Measurements from ENCODE around the gene DQX1. TPM values are rescaled to one million over a fixed set of nuclear protein-coding genes. Genes with fewer than 3 reads are reported as not detected.

The DQX1 gene
- total and polyA plus RNA-seq, 2 of the 8 experiments (the other 6 are each of a cell fraction or from before 2014, with no cell fraction given), result 0.76 to 1.1 TPM

GRCh38 chr2:74571058-74571457, 45.0 kb upstream of the DQX1 start:
- POLR2A ChIA-PET (ENCODE audit: partially characterized antibody), result interaction anchor here (1.7 kb wide), 1 partner anchor 16 kb away, joined by 5 read pairs; no protein-coding TSS in a partner anchor
- Histone ChIP-seq H3K9ac (replicated peaks in 1 of 4; ENCODE audit: extremely low read depth in 1 of 4, low read depth in 3 of 4, low read length in 3 of 4) (no peak overlapping the region), H3K79me2 (ENCODE audit: control insufficient read depth in 1 of 2, insufficient read depth in 2 of 2, low read length in 2 of 2) (no peaks in the 10 kb centered on the region), H3K4me1 (replicated peaks in 1 of 4; ENCODE audit: control insufficient read depth in 3 of 4, insufficient read depth in 4 of 4, low read length in 3 of 4) (no peaks in the 10 kb centered on the region), H3K18ac (ENCODE audit: extremely low read depth, low read length) (no peak overlapping the region), H2BK12ac (ENCODE audit: low read depth, low read length) (no peak overlapping the region), H2AK5ac (ENCODE audit: low read depth, low read length) (no peak overlapping the region), H3K27ac (ENCODE audit: low read depth, low read length) (no peak overlapping the region), H3K23me2 (ENCODE audit: low read depth, low read length) (peaks cover 4% of the 10 kb centered on the region; the same call in 1 of the 2 replicates), H2BK120ac (replicated peaks; ENCODE audit: low read depth, low read length) (no peak overlapping the region), H2BK15ac (ENCODE audit: low read length) (no peak overlapping the region), H2BK5ac (ENCODE audit: low read depth, low read length) (no peak overlapping the region), H4K5ac (ENCODE audit: insufficient read length, low read depth, low read length) (no peak overlapping the region), H3K9me3 (ENCODE audit: insufficient read depth in 2 of 2, low read depth in 1 of 2, low read length in 1 of 2) (no peaks in the 10 kb centered on the region), H3K4me3 (ENCODE audit: extremely low read depth in 1 of 4, insufficient read depth in 2 of 4, low read depth in 3 of 4, low read length in 4 of 4) (no peak overlapping the region), H3K4ac (replicated peaks; ENCODE audit: insufficient read length, low read depth, low read length) (no peak overlapping the region), H2AFZ (ENCODE audit: low read length) (no peak overlapping the region), H3K36me3 (ENCODE audit: control insufficient read depth in 2 of 4, insufficient read depth in 4 of 4, low read length in 3 of 4) (no peaks in the 10 kb centered on the region), H4K91ac (replicated peaks; ENCODE audit: insufficient read length, low read length) (no peak overlapping the region), H3K56ac (replicated peaks; ENCODE audit: insufficient read length, low read depth, low read length) (no peak overlapping the region), H4K8ac (ENCODE audit: extremely low read depth, insufficient read depth, low read length) (no peak overlapping the region), H3K27me3 (replicated peaks in 1 of 4; ENCODE audit: control insufficient read depth in 3 of 4, extremely low read depth in 1 of 4, insufficient read depth in 3 of 4, low read length in 3 of 4) (no peaks in the 10 kb centered on the region), H4K20me1 (replicated peaks in 1 of 2; ENCODE audit: control insufficient read depth in 1 of 2, insufficient read depth in 2 of 2, low read length in 2 of 2) (no peaks in the 10 kb centered on the region), H3K23ac (ENCODE audit: insufficient read length) (no peak overlapping the region), H2BK20ac (ENCODE audit: low read length) (no peak overlapping the region), H3K14ac (ENCODE audit: insufficient read length) (no peak overlapping the region), H3K79me1 (ENCODE audit: low read depth, low read length) (0 out of 2 replicates have a peak, but pooled peaks cover 2% of the 10 kb centered on the region), H3K4me2 (ENCODE audit: insufficient read depth in 1 of 2, low read depth in 2 of 2, low read length in 2 of 2) (no peak overlapping the region)
- CTCF ChIA-PET (ENCODE audit: partially characterized antibody), result interaction anchor here (1.0 to 10.0 kb wide), 8 partner anchors 12 to 88 kb away, joined by 3 to 158 read pairs (median 4); partner anchors contain the start of genes CCDC142, DQX1 and TTC31
- whole genome bisulfite sequencing, 2 experiments (ENCODE audit: extremely low coverage in 1 of 2, insufficient coverage in 1 of 2, insufficient read length in 1 of 2, insufficient replicate concordance in 2 of 2, low coverage in 1 of 2, low lambda C conversion rate in 2 of 2, missing lambda C conversion rate in 1 of 2), result 78% methylated on average over 1 of the region's 1 CpG; no CpG with 5 or more reads in 1 of the 2 experiments
- DNase-seq (ENCODE audit: low read depth in 1 of 2, low spot score in 2 of 2) (no peak), FAIRE-seq (no peak)
- no peak for TF ChIP-seq NANOG (IDR thresholded peaks at IDR 0.05; ENCODE audit: insufficient read depth, low read depth, low read length, poor library complexity, severe bottlenecking)
- no peak for TF ChIP-seq BCL11A (IDR thresholded peaks at IDR 0.05; ENCODE audit: low read depth in 2 of 2, low read length in 2 of 2)
- TF ChIP-seq POLR2AphosphoS5 (IDR thresholded peaks at IDR 0.05; ENCODE audit: low read depth, low read length), result no peak
- no peak for TF ChIP-seq JUND (IDR thresholded peaks at IDR 0.05; ENCODE audit: low read length)
- TF ChIP-seq MAFK (IDR thresholded peaks at IDR 0.05; ENCODE audit: low read depth, low read length), result no peak
- no peak for TF ChIP-seq NRF1 (IDR thresholded peaks at IDR 0.05; ENCODE audit: low read depth, low read length)
- no peak for TF ChIP-seq POLR2A (IDR thresholded peaks at IDR 0.05; ENCODE audit: control extremely low read depth in 1 of 2, low read depth in 2 of 2, low read length in 2 of 2)
- TF ChIP-seq CBX5 (IDR thresholded peaks at IDR 0.05; ENCODE audit: low read depth, low read length), result no peak
- TF ChIP-seq RFX5 (IDR thresholded peaks at IDR 0.05; ENCODE audit: borderline replicate concordance, low read depth, low read length), result no peak
- TF ChIP-seq ASH2L (IDR thresholded peaks at IDR 0.05; ENCODE audit: low read length), result no peak
- no peak for TF ChIP-seq TAF1 (IDR thresholded peaks at IDR 0.05; ENCODE audit: low read depth, low read length)
- no peak for TF ChIP-seq SIN3A (conservative IDR thresholded peaks at IDR 0.05 in 1 of 2, IDR thresholded peaks at IDR 0.05 in 1 of 2; ENCODE audit: low read depth in 1 of 2, low read length in 2 of 2)
- no peak for TF ChIP-seq CTBP2 (IDR thresholded peaks at IDR 0.05; ENCODE audit: borderline replicate concordance, insufficient read depth, insufficient read length, low read length)
- TF ChIP-seq HDAC6 (IDR thresholded peaks at IDR 0.05; ENCODE audit: low read depth, low read length), result no peak
- TF ChIP-seq TEAD4 (IDR thresholded peaks at IDR 0.05; ENCODE audit: low read depth, low read length), result no peak
